Measurements from ENCODE around the gene MRPL37.

- TF ChIP-seq CTCF (IDR thresholded peaks at IDR 0.05; ENCODE audit: borderline replicate concordance, extremely low read depth, low read length, poor library complexity, severe bottlenecking) (no peak), EZH2 (IDR thresholded peaks at IDR 0.05; ENCODE audit: borderline replicate concordance, low read depth, low read length, severe bottlenecking) (no peak)
Observed at GRCh38 chr1:54159733-54160316, 40.1 kb upstream of the MRPL37 start.
